Prostate gland (tissue), 2 donors: Measurements from ENCODE around the gene DNMT3A.

Experiments used
- CTCF ChIP-seq, 4 experiments: fragments of 200-600 bp in 2 of 4; fragments of 450-650 bp in 2 of 4; sonication (generic) in 2 of 4; IDR thresholded peaks; 1 replicate in 3 of 4; 2 replicates in 1 of 4; pipeline ENCODE4 v1.5.1; 2016 to 2019; ENCODE audit warnings: antibody characterized with exemption in 4 of 4, mild to moderate bottlenecking in 2 of 4, moderate library complexity in 2 of 4
- POLR2A ChIP-seq: fragments of 450-650 bp; IDR thresholded peaks from one replicate; pipeline ENCODE4 v1.6.1; 2016; ENCODE audit warnings: antibody characterized with exemption, mild to moderate bottlenecking
- POLR2AphosphoS5 ChIP-seq: sonication (generic); formaldehyde crosslinking; IDR thresholded peaks from one replicate; pipeline ENCODE4 v1.6.1; 2017; ENCODE audit warnings: antibody characterized with exemption

DNA sequence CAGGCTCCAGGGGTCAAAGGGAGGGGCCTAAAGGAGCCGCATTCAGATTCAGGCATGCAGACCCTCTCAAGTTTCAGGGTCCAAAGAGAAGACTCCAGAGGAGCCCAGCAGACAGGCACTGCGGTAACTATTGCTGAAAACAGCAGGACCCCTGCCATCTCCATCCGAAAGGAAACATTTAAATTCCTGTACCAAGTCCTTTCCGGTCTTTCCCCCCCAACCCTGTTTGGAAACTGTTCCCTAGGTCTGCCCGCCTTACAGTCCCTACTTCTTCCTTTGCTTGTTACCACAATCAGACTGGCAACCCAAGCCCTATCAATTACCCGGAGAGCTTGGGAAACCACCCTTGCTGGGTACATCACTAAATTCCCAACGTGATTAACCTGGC lies 82.0 kb downstream of the DNMT3A start:
- TF ChIP-seq CTCF (IDR thresholded peaks at IDR 0.05) (no peak), POLR2A (no peak), POLR2AphosphoS5 (no peak)
